Measurements from ENCODE around the gene RPL36.

DNA sequence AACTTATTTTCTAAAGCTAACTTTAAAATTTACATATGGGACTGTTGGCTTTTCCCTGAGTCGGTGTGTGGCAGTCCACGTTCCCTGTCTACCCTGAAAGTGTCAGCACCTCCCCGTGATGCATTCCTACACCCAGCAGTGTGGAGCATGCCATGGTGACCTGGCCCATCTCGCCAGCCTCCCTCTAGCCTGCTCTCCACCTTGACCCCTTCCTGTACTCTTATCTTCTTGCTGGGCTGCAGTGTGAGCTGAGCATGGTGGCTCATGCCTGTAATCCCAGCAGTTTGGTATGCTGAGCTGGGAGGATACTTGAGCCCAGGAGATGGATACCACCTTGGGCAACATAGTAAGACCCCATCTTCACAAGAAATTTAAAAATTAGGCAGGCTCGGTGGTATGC lies 35.2 kb upstream of the RPL36 start:
- TF ChIP-seq MAFK (IDR thresholded peaks at IDR 0.05; ENCODE audit: low read depth, low read length) (no peak), HDAC6 (IDR thresholded peaks at IDR 0.05; ENCODE audit: low read depth, low read length) (no peak), POLR2AphosphoS5 (IDR thresholded peaks at IDR 0.05; ENCODE audit: low read depth, low read length) (no peak)
- TF ChIP-seq, protein P1, sequence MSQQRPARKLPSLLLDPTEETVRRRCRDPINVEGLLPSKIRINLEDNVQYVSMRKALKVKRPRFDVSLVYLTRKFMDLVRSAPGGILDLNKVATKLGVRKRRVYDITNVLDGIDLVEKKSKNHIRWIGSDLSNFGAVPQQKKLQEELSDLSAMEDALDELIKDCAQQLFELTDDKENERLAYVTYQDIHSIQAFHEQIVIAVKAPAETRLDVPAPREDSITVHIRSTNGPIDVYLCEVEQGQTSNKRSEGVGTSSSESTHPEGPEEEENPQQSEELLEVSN (IDR thresholded peaks at IDR 0.05): no peak
